Measurements from ENCODE around the gene PRSS16.

- TF ChIP-seq POLR2A (IDR thresholded peaks at IDR 0.05): no peak
- TF ChIP-seq, protein P1, sequence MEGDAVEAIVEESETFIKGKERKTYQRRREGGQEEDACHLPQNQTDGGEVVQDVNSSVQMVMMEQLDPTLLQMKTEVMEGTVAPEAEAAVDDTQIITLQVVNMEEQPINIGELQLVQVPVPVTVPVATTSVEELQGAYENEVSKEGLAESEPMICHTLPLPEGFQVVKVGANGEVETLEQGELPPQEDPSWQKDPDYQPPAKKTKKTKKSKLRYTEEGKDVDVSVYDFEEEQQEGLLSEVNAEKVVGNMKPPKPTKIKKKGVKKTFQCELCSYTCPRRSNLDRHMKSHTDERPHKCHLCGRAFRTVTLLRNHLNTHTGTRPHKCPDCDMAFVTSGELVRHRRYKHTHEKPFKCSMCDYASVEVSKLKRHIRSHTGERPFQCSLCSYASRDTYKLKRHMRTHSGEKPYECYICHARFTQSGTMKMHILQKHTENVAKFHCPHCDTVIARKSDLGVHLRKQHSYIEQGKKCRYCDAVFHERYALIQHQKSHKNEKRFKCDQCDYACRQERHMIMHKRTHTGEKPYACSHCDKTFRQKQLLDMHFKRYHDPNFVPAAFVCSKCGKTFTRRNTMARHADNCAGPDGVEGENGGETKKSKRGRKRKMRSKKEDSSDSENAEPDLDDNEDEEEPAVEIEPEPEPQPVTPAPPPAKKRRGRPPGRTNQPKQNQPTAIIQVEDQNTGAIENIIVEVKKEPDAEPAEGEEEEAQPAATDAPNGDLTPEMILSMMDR (IDR thresholded peaks at IDR 0.05): no peak
These were observed 50.0 kb downstream of the PRSS16 start for GRCh38 chr6:27297484-27297856.

All from ovary (tissue), 3 donors.